OCI-LY3 (cell line): ENCODE data around the gene HERC5.

Experiments used
- CTCF ChIP-seq: fragments of 200-600, 300-600 bp; sonication (generic); IDR thresholded peaks from 2 replicates; pipeline ENCODE4 v1.5.1; 2014; ENCODE audit warnings: antibody characterized with exemption, low read length, low read depth
- EZH2phosphoT487 ChIP-seq: fragments of 200-600 bp; shearing (Covaris generic); IDR thresholded peaks from 2 replicates; pipeline ENCODE4 v1.6.1; 2018; ENCODE audit warnings: antibody characterized with exemption, mixed run types, low read depth

GRCh38 chr4:88445252-88445651 is 11.7 kb upstream of the HERC5 start:
- TF ChIP-seq CTCF (no peak), EZH2phosphoT487 (no peak)
